K562 (cell line): ENCODE measurements around the gene MPV17L2. TPM values are rescaled to one million over a fixed set of nuclear protein-coding genes. Genes with fewer than 3 reads are reported as not detected.
A peak's percentile ranks its signal among the peaks of the same experiment; 100 is the strongest.

Experiments
- E2F3 ChIP-seq: fragments of 250-450 bp; sonication (Bioruptor Pico); IDR thresholded peaks from 2 replicates; pipeline ENCODE4 v1.4.0; 2020; ENCODE audit warnings: mild to moderate bottlenecking
- GABPB1 ChIP-seq: sonication (generic); formaldehyde crosslinking; IDR thresholded peaks from 2 replicates; pipeline ENCODE4 v1.8.0; 2022; ENCODE audit warnings: mild to moderate bottlenecking, missing genetic modification reagents
- JUN ChIP-seq, 2 experiments: sonication (generic) in 1 of 2; formaldehyde crosslinking in 1 of 2; IDR thresholded peaks; 2 replicates each; pipeline versions ENCODE4 v1.6.1 to v1.8.0; 2012 to 2022; ENCODE audit warnings: borderline replicate concordance in 2 of 2, mild to moderate bottlenecking in 2 of 2, improper control_type of control experiment in 1 of 2, low read depth in 1 of 2, low read length in 1 of 2, missing genetic modification reagents in 1 of 2
- RBM25 ChIP-seq: fragments of 200-400 bp; formaldehyde crosslinking; IDR thresholded peaks from 2 replicates; pipeline ENCODE4 v1.6.1; 2018; ENCODE audit warnings: low read length, low read depth, moderate library complexity; ENCODE audit not compliant: severe bottlenecking
- ZNF407 ChIP-seq: fragments of 450-650 bp; IDR thresholded peaks from 2 replicates; pipeline ENCODE4 v1.6.1; 2016; ENCODE audit warnings: low read depth
- polyA plus RNA-seq, 8 experiments: library from polyadenylated mRNA; depleted of rRNA in 4 of 8; stranded (reverse) in 5 of 8; unstranded in 3 of 8; fragments of >200 nt; fragmentation: Nextera tagmentation in 2 of 8; fragmentation: Illumina TruSeq in 1 of 8; extraction: Ambion mirVana in 2 of 8; extraction: Trizol in 1 of 8; gene quantifications; 2 replicates each; pipeline versions ENCODE4 v1.2.1 to v1.2.3, GENCODE V29; 2011 to 2014; ENCODE audit warnings: inconsistent platforms in 1 of 8, missing spikeins in 1 of 8
- total RNA-seq, 7 experiments: library from RNA; depleted of rRNA in 6 of 7; stranded (reverse); fragments of >200 nt in 6 of 7; fragmentation: Illumina TruSeq in 2 of 7; extraction: Trizol in 2 of 7; gene quantifications; 2 replicates each; pipeline versions ENCODE4 v1.2.1 to v1.2.3, GENCODE V29; 2011 to 2021; ENCODE audit warnings: low replicate concordance in 1 of 7

Gene MPV17L2
- total and polyA plus RNA-seq, 9 of the 15 experiments (the other 6 are each of a cell fraction or from before 2014, with no cell fraction given): 10.6 to 60.2 (median 28.5) TPM

DNA sequence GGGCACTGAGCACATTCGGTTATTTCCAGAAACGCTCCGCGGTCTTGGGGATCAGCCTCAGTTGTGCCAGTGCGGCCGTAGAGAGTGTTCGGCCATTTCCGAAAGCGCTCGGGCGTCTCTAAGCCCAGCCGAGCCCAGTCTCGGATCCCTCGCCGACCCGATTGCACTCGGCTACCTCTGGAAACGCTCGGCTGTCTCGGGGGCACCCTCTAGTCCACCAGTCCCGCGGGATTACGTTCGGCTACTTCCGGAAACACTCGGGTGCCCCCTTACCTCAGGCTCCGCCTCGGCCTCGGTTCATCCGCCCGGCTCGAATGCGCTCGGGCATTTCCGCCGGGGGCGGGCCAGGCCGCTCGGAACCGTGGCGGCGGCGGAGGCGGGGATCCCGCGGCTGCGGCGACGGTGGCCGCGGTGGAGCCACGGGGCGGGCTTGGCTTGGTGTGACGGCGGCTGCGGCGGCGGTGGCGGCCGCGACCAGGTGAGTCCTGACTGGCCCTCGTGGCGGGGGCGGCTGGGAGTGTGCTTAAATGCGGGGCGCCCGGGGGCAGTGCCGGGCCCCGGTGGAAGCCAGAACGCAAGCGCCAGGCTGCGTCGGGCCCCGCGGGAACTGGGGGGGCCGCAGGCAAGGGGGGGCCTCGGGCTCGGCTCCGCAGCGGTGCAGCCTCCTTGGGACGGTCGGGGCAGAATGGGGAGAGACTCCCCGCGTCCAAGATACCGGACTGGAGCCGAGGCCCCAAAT, 40.0 kb upstream of the MPV17L2 start, which contains the start of gene PIK3R2 (continued):
- TF ChIP-seq ZNF407: peak; percentile 85
- TF ChIP-seq RBM25: peak; percentile 32
- peak; percentile 21; the same call in 1 of the 2 replicates for TF ChIP-seq E2F3 (CRISPR knock-in tag)
- 0 out of 2 replicates have a peak, but pooled peaks have one; percentile 50 for TF ChIP-seq GABPB1 (CRISPR knock-in tag)
- TF ChIP-seq JUN (IDR thresholded peaks at IDR 0.05; ENCODE audit: borderline replicate concordance, low read depth, low read length): 0 out of 2 replicates have a peak, but pooled peaks have one; percentile 3
- no peak for TF ChIP-seq JUN (CRISPR knock-in tag; IDR thresholded peaks at IDR 0.05; ENCODE audit: borderline replicate concordance)
- TF ChIP-seq, all 486 proteins: peak for 76
